H1 (cell line): ENCODE data around the gene TRIM41.

Experiments
- CEBPB ChIP-seq: IDR thresholded peaks from 2 replicates; pipeline ENCODE4 v1.6.1; 2012; ENCODE audit warnings: low read depth, low read length
- RBBP5 ChIP-seq: IDR thresholded peaks from 2 replicates; pipeline ENCODE4 v1.7.1; 2012; ENCODE audit warnings: low read depth, mild to moderate bottlenecking, inconsistent platforms, low read length, moderate library complexity, borderline replicate concordance
- SIN3A ChIP-seq, 2 experiments: IDR thresholded peaks in 1 of 2; conservative IDR thresholded peaks in 1 of 2; 2 replicates each; pipeline ENCODE4 v1.6.1; 2011 to 2012; ENCODE audit warnings: low read length in 2 of 2, improper control_type of control experiment in 1 of 2, low read depth in 1 of 2, mild to moderate bottlenecking in 1 of 2
- SUZ12 ChIP-seq: fragments of 200-600 bp; sonication (generic); IDR thresholded peaks from 2 replicates; pipeline ENCODE4 v1.6.1; 2012; ENCODE audit warnings: mild to moderate bottlenecking, inconsistent platforms, low read length, moderate library complexity, mixed read lengths
- TAF1 ChIP-seq: IDR thresholded peaks from 2 replicates; pipeline ENCODE4 v1.6.1; 2011; ENCODE audit warnings: mild to moderate bottlenecking, low read depth, low read length
- ZNF274 ChIP-seq: IDR thresholded peaks from 2 replicates; pipeline ENCODE4 v1.7.0; 2012; ENCODE audit warnings: low read length, borderline replicate concordance; ENCODE audit errors: extremely low read depth
- TF ChIP-seq, protein P1 (sequence below): IDR thresholded peaks from 2 replicates; pipeline ENCODE4 v1.6.1; 2011; ENCODE audit warnings: low read length, improper control_type of control experiment
- TF ChIP-seq, protein P2 (sequence below), 3 experiments: IDR thresholded peaks; 1 replicate in 2 of 3; 2 replicates in 1 of 3; pipeline versions ENCODE4 v1.5.1 to v1.6.1; 2011; ENCODE audit warnings: low read length in 3 of 3, mild to moderate bottlenecking in 3 of 3, inconsistent platforms in 2 of 3, low read depth in 1 of 3, moderate library complexity in 1 of 3; ENCODE audit not compliant: insufficient read depth in 1 of 3; ENCODE audit errors: control extremely low read depth in 1 of 3

- no peak for TF ChIP-seq RBBP5
- TF ChIP-seq TAF1, result no peak
- no peak for TF ChIP-seq ZNF274
- TF ChIP-seq, protein P1, sequence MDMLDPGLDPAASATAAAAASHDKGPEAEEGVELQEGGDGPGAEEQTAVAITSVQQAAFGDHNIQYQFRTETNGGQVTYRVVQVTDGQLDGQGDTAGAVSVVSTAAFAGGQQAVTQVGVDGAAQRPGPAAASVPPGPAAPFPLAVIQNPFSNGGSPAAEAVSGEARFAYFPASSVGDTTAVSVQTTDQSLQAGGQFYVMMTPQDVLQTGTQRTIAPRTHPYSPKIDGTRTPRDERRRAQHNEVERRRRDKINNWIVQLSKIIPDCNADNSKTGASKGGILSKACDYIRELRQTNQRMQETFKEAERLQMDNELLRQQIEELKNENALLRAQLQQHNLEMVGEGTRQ, result no peak
- TF ChIP-seq, protein P2, sequence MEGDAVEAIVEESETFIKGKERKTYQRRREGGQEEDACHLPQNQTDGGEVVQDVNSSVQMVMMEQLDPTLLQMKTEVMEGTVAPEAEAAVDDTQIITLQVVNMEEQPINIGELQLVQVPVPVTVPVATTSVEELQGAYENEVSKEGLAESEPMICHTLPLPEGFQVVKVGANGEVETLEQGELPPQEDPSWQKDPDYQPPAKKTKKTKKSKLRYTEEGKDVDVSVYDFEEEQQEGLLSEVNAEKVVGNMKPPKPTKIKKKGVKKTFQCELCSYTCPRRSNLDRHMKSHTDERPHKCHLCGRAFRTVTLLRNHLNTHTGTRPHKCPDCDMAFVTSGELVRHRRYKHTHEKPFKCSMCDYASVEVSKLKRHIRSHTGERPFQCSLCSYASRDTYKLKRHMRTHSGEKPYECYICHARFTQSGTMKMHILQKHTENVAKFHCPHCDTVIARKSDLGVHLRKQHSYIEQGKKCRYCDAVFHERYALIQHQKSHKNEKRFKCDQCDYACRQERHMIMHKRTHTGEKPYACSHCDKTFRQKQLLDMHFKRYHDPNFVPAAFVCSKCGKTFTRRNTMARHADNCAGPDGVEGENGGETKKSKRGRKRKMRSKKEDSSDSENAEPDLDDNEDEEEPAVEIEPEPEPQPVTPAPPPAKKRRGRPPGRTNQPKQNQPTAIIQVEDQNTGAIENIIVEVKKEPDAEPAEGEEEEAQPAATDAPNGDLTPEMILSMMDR (IDR thresholded peaks at IDR 0.05; ENCODE audit: control extremely low read depth in 1 of 3, insufficient read depth in 1 of 3, low read depth in 1 of 3, low read length in 3 of 3), result no peak
- TF ChIP-seq SIN3A (conservative IDR thresholded peaks at IDR 0.05 in 1 of 2, IDR thresholded peaks at IDR 0.05 in 1 of 2; ENCODE audit: low read depth in 1 of 2, low read length in 2 of 2), result no peak
- TF ChIP-seq SUZ12, result no peak
- TF ChIP-seq CEBPB, result no peak
These were observed 7.5 kb downstream of the TRIM41 start for GRCh38 chr5:181230551-181230950.
